GM10266 (cell line): ENCODE data around the gene MYEOV.

Experiments
- DNase-seq: peaks from one replicate; pipeline ENCODE4 v3.0.0; 2012; ENCODE audit errors: extremely low spot score
- CTCF ChIP-seq: IDR thresholded peaks from 2 replicates; pipeline ENCODE4 v1.5.1; 2012; ENCODE audit warnings: mild to moderate bottlenecking, low read depth; ENCODE audit not compliant: control insufficient read depth, insufficient read depth; ENCODE audit errors: missing control alignments

MYEOV gene

GRCh38 chr11:69273571-69273970 is 20.4 kb upstream of the MYEOV start:
- no peak for DNase-seq

GRCh38 chr11:69274531-69275016 is 19.4 kb upstream of the MYEOV start:
- no peak for TF ChIP-seq CTCF
- DNase-seq = no peak

More at GRCh38 chr11:69273571-69273970, 20.4 kb upstream of the MYEOV start:
- TF ChIP-seq CTCF = no peak

GRCh38 chr11:69275178-69275577 is 18.8 kb upstream of the MYEOV start:
- no peak for TF ChIP-seq CTCF
- no peak for DNase-seq

GRCh38 chr11:69276165-69276564 is 17.8 kb upstream of the MYEOV start:
- no peak for DNase-seq
- TF ChIP-seq CTCF = no peak

GRCh38 chr11:69277074-69277809 is 16.7 kb upstream of the MYEOV start:
- peak; percentile 77 for DNase-seq
- no peak for TF ChIP-seq CTCF

- DNase-seq = no peak
- no peak for TF ChIP-seq CTCF
Measured at GRCh38 chr11:69278091-69278867, 15.7 kb upstream of the MYEOV start.

- no peak for DNase-seq
- TF ChIP-seq CTCF = no peak
Measured at GRCh38 chr11:69280451-69280850, 13.5 kb upstream of the MYEOV start.
